Ishikawa (cell line): ENCODE results near the gene NRCAM.

Experiments used
- CEBPB ChIP-seq: IDR thresholded peaks from 2 replicates; pipeline ENCODE4 v1.6.1; 2012
- CREB1 ChIP-seq: IDR thresholded peaks from 2 replicates; pipeline ENCODE4 v1.6.1; 2012; ENCODE audit warnings: low read depth
- EGR1 ChIP-seq: IDR thresholded peaks from 2 replicates; pipeline ENCODE4 v1.6.1; 2012
- EP300 ChIP-seq: IDR thresholded peaks from 2 replicates; pipeline ENCODE4 v1.6.1; 2012; ENCODE audit warnings: borderline replicate concordance
- FOXM1 ChIP-seq: IDR thresholded peaks from 2 replicates; pipeline ENCODE4 v1.6.1; 2012; ENCODE audit warnings: low read depth, borderline replicate concordance
- MAX ChIP-seq: IDR thresholded peaks from 2 replicates; pipeline ENCODE4 v1.6.1; 2012
- NFIC ChIP-seq: IDR thresholded peaks from 2 replicates; pipeline ENCODE4 v1.6.1; 2012
- RAD21 ChIP-seq: IDR thresholded peaks from 2 replicates; pipeline ENCODE4 v1.6.1; 2012; ENCODE audit warnings: low read depth
- REST ChIP-seq: IDR thresholded peaks from 2 replicates; pipeline ENCODE4 v1.6.1; 2012; ENCODE audit warnings: low read depth, mild to moderate bottlenecking
- TAF1 ChIP-seq: IDR thresholded peaks from 2 replicates; pipeline ENCODE4 v1.6.1; 2012; ENCODE audit warnings: low read depth, mild to moderate bottlenecking
- USF1 ChIP-seq: IDR thresholded peaks from 2 replicates; pipeline ENCODE4 v1.6.1; 2012
- YY1 ChIP-seq: IDR thresholded peaks from 2 replicates; pipeline ENCODE4 v1.6.1; 2012; ENCODE audit warnings: low read depth
- ZBTB7A ChIP-seq: IDR thresholded peaks from 2 replicates; pipeline ENCODE4 v1.6.1; 2012; ENCODE audit warnings: low read depth

GRCh38 chr7:108158776-108159175 lies 297.5 kb downstream of the NRCAM start:
- TF ChIP-seq USF1, result no peak
- no peak for TF ChIP-seq YY1
- TF ChIP-seq CEBPB, result no peak
- TF ChIP-seq REST, result no peak
- no peak for TF ChIP-seq FOXM1
- no peak for TF ChIP-seq NFIC
- no peak for TF ChIP-seq RAD21
- no peak for TF ChIP-seq EP300
- TF ChIP-seq TAF1, result no peak
- TF ChIP-seq MAX, result no peak
- no peak for TF ChIP-seq CREB1
- TF ChIP-seq ZBTB7A, result no peak
- no peak for TF ChIP-seq EGR1
